DMS153 treated with DMSO at 0.1 percent for 48 hours (cell line): ENCODE measurements around the gene MTHFSD.

Experiments used
- DNase-seq: peaks from one replicate; lab custom pipeline; 2025; ENCODE audit not compliant: unreplicated experiment; lab: John Stamatoyannopoulos, UW

MTHFSD gene

DNA sequence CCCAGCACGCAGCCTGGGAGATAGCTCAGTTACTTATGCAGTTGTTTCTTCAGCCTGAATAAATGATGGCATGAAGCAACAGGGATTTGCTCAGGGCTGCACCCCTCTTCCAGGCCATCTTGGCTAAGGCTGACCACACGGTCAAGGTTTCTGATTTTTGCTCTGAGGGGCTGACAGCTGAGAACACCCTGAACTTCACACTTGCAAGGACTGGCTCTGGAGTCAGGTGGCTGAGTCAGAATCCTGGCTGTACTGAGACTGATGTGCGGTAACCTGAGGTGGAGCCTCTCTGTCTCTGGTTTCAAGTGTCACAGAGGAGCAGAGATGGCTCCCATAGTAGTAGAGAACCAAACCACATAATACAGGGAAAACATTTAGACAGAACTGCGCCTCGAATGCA, 4.8 kb downstream of the MTHFSD start:
- no peak for DNase-seq

GRCh38 chr16:86549893-86550190, 5.2 kb downstream of the MTHFSD start:
- DNase-seq, result no peak

GRCh38 chr16:86549076-86549892, 5.8 kb downstream of the MTHFSD start:
- DNase-seq, result no peak

- no peak for DNase-seq
These were observed 7.7 kb downstream of the MTHFSD start for GRCh38 chr16:86547286-86547685.

DNA sequence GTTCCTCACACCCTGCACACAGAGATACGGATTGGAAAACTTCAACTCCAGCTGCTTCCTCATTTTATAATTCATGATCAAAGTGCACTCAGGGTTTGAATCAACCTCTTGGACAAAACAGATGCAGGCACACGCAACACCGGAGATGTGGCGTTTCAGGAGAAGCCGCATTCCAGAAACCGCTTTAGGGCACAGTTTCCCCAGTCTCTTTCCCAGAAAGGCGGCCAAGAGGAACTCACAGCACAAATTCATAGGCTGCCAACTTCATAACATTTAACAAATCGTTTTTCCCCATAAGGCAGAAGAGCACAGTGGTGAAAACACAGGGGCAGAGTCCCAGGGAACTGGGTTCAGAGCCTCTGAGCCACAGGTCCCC, 8.4 kb downstream of the MTHFSD start:
- DNase-seq, result no peak

DNA sequence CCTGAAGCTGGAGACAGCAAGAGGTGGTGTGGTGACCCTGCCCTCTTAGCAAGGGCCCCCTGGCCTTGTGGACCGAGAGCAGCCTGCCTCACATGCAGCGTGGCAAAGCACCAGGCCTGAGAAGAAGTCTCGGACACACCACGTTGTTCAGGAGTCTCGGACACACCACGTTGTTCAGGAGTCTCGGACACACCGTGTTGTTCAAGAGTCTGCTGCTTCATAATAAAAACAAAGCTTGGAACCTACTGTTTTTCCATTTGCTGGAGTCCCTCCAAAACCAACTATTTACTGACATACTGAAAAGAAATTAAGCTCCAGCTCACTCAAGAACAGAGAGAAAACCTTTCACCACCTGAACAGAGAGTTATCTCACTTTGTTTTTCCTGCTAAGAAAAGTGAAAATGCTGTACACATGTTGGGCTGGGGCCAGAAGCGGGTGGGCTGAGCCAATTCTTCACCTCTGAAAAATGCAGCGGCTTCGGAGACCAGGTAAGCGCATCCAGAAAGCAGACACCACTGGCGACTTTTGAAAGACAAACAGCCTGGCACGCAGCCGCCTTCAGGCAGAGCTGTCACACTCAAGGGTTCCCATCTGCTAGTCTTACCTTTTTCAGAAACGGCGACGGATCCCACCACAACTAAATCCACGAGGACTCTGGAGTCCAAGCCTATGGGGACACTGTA, 8.9 kb downstream of the MTHFSD start:
- no peak for DNase-seq

GRCh38 chr16:86545481-86545880, 9.6 kb downstream of the MTHFSD start:
- no peak for DNase-seq

DNA sequence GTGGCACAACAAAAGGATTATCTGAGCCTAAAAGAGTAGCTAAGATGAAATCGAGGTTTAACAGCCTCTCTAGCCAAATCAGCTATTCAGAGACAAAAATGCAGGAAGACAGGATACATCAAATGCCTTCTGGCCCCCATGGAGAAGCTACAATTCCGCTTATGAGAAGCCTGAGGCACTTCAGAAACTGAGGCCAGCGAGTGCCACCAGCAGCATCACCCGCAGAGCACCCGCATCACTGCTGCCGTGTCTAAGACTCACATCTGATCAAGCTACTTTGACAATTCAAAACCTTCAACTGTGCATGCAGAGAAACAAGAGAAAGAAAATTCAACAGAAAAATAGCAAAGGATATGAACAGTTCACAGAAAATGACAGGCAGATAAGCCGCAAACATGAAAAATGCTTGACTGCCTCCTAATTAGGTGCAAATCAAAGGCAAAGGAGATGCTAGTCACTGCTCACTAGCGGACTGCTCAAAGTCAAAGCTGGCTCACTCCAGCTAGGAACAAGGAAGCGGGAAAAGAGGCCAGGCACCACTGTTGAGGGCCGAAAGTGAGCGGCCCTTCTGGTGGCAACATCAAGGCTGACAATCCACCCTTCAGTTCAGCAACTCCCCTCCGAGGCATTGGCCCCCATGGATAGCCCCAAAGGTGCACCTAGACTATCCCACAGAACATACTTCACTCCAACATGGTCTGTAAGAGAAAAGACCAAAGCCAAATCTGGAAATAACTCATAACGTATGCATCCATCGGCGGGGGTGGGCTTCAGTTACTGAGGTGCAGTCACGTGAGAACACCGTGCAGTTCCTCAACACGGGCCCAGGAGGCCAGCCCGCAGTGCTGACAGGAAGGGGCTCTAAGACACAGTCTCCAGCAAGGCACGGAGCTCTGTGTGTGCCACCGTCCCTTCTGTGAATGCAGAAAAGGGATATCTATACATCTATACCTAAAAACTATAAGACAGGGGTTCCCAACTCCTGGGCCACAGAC, 12.0 kb downstream of the MTHFSD start:
- DNase-seq, result no peak

GRCh38 chr16:86541560-86541959, 13.5 kb downstream of the MTHFSD start:
- DNase-seq, result no peak

GRCh38 chr16:86540894-86541293, 14.1 kb downstream of the MTHFSD start:
- no peak for DNase-seq

DNA sequence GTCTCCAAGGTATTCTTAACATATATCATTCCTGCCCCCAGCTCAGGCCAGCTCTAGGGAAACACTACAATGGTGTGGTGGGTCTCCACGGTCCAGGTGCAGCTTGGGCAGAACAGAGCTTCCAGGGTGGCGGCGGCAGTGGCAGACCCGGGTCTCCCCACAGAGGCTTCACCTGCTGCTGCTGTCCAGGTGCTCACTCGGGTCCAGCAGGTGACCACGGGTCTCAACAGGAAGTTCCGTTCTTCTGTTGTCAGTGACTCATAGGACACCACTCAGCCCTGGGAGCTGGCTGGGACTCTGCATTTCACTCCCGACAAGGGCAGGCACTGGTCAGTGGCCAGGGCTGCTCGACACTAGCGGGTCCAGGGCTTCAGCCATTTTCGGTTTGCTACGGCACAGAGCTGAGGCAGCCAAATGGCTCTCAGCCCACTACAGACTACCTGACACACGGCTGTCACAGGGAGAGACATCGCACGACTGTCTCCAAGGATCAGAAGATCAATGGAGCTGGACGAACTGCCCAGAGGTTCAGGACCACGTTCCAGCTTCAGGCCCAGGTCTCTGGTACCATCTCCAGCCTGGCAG, 16.7 kb downstream of the MTHFSD start:
- no peak for DNase-seq

- DNase-seq, result no peak
These were observed 17.5 kb downstream of the MTHFSD start for GRCh38 chr16:86537486-86537885.

DNA sequence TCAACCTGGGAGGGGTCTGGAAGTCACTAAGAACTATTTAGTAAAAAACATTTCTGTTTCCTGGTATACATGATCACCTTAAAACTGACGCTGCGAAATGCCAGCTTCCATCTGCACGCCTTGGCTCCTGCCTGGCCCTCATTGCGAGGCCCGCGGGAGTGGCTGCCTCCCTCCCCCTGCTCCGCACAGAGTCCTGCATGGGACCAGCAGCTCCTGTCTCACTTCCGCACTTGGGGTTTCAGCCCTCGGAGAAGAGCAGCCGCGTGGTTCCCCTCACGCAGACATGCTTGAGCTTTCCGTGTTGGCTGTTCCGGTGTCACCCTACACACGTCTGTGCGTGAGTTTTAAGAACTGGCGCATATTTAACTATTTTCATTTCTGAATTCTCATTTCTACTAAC, 18.4 kb downstream of the MTHFSD start:
- no peak for DNase-seq

GRCh38 chr16:86534779-86535615, 20.0 kb downstream of the MTHFSD start:
- DNase-seq, result no peak

DNA sequence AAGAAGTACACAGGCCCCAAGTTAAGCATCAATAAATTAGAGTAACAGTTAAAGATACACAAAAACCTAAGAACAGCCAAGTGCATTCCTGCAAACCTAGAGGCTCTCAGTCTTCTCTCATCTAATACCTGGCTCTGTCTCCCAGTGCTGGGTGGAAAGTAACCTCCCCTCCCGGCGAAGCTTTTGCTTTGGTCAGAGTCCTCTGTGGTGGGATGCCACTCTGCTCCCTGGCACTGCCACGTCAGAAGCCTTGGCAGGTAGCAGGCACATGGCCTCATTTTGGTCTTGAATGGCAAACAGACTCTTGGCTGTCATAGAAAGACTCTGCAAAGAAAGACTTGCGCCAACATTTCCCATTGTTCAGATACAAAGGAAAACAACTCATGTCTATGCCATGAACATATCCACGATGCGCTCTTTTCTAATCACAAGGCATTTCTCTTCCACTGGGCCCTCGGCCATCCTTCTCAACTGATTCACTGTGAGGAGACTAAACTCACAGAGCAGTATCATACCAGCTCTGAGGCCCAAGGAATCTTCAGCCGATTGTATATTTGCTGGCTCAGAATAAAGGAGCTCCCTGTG, 21.2 kb downstream of the MTHFSD start:
- DNase-seq, result no peak

DNA sequence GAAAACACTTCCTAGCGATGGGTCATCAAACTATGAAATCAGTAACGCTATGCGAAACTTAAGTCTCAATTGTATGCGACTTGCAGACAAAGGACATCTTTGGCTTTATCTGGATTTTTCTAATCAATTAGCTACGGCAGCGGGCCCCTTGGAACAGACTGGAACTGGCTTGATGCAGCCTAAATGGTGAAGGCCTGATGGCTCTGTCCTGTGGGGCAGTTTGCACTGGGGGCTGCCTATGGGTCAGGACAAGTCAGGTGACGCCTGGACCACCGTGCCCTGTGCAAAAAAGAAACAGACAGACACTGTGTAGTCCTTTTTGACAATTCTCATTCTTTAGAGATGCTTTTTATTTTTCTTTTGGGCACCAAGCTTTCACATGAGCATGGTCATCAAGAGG, 22.0 kb downstream of the MTHFSD start:
- DNase-seq, result no peak

GRCh38 chr16:86532526-86532815, 22.6 kb downstream of the MTHFSD start:
- no peak for DNase-seq

DNA sequence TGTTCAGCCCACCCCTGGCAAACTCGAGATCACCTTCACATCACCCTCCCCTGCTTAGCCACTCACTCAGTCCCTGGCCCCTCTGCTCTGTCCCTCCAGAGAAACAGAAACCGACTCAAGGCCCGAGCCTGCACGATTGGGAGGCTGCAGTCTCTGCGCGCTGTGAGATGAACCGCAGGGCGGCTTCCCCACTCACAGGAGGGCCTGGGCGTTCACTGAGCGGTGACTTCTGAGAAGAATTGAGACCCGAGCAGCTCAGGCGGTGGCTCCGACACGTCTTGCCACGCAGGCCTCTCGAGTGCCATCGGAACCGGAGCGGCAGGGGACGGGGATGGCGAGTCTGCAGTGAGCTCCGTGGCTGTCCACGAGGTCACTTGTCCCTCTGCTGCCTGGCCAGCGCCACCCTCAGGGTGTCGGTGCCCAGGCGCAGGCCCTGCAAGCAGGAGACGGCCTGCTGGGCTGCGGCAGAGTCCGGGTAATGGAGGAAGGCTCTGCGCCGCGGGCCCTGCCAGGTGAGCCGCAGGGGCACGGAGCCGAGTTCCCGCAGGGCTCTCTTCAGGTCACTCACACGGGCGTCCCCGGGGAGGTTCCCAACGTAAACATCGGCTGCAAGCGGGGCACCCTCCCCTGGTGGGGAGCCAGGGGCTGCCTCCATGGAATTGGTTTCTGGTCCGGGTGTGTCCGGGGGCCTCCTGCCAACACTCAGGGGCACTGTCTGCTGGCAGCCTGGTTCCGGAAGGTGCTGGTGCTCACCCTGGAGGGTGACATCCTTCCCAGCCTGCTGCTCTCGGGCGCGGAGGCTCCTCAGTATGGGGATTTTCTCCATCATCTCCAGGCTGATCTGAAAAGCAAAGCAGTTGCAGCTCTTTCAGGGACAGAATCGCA, 23.2 kb downstream of the MTHFSD start:
- DNase-seq, result no peak

DNA sequence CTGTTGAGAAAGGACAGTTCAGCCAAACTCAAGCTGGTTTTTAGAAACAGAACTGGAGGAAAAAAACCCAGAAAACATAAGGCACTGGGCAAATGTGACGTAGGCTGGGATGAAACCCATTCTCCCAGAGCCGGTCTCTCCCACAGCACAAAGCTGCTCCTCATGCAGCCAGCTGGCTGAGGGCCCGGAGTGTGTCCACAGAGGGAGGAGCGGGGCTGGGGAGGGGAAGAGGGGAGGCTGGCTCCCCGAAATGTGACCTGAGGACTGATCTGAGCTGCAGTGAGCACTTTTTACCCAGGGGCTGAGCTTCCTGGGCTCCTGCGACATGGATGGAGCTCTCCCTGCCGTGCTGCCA, 23.9 kb downstream of the MTHFSD start:
- DNase-seq, result no peak
